Epidermal melanocyte (primary cell): ENCODE results near the gene CBY1.

Source experiments
- DNase-seq: peaks from one replicate; pipeline ENCODE4 v3.0.0; 2011; ENCODE audit warnings: low spot score; ENCODE audit not compliant: insufficient read length

CBY1 gene

DNA sequence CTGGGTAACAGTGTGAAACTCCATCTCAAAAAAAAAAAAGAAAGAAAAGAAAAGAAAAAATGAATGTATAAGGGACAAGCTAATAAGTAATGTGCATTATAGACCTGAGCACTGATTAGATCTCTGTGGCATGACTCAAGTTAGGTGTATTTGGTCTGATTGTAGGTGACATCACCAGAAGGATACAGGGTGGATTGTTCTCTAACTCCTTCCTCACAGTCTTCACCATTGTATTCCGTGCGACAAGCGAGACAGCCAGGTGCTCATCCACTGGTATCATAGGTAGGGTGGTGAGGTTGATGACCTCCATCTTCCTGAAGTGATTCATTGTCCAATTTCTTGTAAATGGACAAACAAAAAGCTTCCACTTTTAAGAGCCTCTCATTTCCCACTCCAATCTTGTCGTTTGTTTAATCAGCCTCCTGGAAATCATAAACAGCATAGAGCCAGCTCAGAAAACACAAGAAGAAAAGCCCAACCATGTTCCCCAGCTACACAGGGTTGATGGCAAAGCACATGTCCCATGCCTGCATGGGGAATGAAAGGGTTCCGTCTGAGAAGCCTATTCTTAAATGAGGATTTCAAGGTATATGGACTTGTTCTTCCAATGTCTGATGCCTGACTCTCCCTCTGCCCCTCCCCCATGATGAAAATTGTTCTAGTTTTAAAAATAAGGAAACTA is 6.5 kb upstream of the CBY1 start:
- no peak for DNase-seq

DNA sequence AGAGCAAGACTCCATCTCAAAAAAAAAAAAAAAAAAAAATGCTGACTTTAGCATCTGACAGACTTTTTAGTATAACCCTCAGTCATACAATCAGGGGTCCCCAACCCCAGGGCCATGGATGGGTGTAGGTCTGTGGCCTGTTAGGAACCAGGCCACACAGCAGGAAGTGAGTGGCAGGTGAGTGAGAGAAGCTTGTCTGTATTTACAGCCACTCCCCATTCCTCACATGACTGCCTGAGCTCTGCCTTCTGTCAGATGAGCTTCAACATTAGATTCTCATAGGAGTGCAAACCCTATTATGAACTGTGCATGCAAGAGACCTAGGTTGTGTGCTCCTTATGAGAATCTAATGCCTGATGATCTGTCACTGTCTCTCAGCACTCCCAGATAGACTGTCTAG is 3.6 kb upstream of the CBY1 start:
- no peak for DNase-seq

DNA sequence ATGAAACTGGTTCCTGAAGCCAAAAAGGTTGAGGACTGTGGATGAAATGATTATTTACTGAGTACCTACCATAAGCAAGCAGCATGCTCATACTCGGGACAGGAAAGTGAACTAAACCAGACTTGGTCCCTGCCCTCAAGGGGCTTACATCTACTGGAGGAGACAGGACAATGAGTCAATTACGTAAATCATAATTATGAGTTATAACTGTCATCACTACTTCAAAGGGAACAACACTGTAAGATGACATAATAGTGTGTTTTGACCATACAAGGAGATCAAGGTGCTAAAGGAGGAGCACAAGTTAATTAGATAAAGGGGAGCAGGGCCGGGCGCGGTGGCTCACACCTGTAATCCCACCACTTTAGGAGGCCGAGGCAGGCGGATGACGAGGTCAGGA is 2.7 kb upstream of the CBY1 start:
- DNase-seq, result no peak

DNA sequence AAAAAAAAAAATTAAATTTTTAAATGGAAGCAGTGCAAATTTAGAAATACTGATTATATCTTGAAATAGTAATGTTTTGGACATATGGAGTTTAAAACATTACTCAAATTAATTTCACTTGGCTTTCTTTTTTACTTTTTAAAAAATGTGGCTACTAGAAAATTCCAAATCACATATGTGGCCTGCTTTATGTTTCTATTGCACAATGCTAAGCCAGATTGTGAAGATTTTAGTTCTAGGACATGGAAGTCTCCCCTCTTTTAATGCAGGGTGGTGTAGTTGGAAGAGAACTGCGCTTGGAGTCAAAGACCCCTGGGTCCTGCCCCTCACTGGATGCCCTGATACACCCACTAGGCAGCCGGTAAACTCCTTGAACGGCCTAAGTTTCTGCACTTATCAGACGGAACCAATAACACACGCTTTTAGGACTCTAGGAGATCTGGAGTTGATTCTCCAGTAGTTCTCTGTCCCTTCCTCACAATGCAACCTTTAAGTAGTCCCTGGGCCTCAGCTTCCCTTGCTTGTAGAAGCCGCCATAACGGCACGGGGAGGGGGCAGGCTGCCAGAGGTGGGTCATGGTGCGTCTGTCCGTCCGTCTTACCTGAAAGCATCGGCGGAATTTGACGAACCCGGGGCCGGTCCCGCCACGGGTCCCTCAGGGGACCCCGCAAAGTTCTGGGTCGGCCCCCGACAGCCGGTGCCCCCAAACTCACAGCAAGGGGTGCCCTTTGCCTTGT is 751 bp upstream of the CBY1 start:
- DNase-seq, result no peak

DNA sequence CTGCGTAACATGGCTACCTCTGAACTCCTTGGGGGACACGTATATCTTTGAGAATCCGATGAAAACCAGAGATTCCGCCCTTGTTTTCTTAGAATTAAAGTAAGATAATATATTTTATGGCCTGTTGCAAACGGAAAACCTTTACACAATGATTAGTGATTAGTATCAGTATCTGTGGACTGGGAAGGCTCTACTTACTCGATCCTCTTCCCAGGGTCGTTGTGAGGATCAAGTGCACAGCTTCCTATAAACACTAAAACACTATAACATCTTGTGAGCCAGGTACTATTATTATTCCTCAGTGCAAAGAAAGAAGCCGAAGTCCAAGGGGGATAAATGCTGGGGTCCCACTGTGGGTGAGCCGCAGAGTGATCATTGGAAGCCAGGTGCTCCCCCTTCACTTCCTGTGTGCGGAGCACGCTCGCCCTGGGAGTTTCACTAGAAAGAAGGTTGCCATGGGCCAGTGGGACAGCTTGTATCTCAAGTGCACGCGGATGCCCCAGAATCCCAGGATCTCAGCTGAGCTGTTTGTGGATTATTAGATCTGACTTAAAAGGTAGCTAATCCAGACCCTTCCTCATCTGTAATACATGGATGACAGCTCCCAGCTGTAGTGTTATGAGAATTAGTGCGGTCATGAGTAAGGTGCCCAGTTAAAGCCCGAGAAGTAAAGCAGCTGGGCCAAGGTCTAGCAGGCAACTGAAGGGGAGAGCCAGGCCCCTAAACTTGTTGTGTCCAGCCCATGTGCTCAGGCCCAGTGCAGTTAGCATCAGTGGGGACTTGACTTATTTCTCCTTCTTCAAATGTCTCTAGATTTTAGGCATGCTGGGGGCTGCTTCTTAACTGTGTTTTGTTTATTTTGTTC is 839 bp downstream of the CBY1 start:
- DNase-seq, result no peak

DNA sequence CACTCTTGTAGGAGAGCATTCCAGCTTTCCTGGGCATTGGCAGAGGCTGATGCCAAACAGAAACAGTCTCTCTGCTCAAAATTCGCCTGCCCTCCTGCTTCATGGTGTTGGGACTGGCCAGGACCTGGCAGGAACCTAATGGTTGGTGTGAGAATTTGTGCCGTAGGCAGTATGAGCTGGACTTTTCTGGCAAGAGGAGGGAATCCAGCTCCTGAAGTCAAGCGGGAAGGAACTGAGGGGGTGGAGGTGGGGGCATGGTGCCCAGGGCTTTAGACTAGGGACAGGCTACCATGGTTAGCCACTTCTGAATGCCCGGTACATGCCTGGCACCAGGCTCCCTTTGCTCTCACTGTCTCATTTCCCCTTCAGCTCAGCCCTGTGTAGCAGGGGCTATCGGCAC is 18.4 kb downstream of the CBY1 start:
- no peak for DNase-seq

DNA sequence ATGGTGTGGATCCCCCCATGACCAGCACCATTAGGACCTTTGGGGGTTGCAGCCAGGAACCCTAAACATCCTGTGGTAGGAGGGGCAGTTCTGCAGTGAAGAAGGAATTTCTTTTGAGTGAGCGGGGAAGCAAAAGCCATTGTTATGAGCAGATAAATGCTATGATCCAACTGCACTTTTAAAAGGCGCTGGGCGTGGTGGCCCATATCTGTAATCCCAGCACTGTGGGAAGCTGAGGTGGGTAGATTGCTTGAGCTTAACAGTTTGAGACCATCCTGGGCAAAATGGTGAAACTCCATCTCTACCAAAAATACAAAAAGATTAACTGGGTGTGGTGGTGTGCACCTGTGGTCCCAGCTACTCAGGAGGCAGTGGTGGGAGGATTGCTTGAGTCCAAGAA is 19.4 kb downstream of the CBY1 start:
- no peak for DNase-seq

DNA sequence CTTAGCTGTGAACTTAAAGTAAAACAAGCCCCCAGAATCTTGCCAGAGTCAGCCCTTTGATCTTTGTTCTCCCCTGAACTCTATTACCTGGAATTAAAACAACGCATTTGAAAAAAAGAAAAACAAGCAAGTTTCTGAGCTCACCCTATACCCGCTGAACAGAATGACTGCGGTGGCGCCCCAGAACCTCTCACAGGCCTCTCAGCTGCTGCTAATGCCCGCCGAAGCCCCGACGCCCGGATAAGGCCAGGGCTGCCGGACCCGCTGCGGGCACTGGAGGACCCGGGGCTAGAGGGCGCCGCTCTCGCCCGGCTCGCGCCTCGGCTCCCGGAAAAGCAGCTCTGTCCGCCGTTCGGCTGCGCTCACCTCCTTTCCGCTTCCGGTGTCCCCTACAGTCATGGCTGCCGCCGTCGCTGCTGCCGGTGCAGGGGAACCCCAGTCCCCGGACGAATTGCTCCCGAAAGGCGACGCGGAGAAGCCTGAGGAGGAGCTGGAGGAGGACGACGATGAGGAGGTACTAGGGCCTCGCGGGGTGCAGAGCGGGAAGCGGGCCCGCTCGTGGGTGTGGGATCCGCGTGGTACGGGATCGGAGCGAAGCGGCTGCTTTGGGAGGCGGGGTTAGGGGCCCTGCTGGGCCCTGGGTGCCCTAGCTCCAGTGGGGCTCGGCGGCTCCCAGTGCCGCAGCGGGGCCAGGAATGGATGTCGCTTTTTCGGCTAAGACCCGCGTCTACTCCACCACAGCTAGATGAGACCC is 25.3 kb downstream of the CBY1 start, which contains the start of gene TOMM22:
Gene TOMM22 (plus strand): TSS at position 376 of the 754 bp plus-strand sequence. CDS start 22 bp downstream, at position 398.
- peak; percentile 95 for DNase-seq

DNA sequence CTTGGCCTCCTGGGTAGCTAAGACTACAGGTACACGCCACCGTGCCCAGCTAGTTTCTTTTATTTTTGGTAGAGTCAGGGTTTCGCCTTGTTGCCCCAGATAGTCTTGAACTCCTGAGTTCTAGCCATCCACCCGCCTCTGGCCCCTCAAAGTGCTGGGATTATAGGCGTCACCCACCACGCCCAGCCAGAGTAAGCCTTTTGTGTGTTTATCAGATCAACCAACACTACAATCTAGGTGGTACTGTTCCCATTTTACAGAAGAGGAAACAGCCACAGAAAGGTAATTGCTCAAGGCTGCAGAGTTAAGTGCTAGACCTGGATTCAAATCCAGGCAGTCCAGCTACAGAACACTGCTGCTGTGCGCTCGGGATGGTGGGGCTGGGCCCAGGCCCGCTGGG is 28.5 kb downstream of the CBY1 start:
- no peak for DNase-seq

DNA sequence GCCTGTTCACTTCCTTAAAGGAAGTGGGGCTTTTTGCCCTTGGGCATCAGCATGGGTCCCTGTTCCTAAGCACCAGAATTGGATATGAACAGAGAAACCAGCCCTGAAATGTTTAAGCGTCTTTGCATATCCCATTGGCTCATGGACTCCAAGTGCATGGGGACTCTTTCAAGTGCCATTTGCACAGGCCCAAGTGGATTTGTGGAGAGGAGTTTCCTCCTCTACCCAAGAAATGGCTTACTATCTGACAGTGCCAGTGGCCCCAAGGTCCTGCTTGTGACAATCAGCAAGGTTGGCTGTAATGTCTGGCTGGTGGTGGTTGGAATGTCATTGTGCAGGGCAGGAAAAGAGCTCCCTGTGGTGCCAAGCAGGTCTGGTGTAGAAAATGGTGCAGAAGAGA is 29.3 kb downstream of the CBY1 start:
- DNase-seq, result no peak

DNA sequence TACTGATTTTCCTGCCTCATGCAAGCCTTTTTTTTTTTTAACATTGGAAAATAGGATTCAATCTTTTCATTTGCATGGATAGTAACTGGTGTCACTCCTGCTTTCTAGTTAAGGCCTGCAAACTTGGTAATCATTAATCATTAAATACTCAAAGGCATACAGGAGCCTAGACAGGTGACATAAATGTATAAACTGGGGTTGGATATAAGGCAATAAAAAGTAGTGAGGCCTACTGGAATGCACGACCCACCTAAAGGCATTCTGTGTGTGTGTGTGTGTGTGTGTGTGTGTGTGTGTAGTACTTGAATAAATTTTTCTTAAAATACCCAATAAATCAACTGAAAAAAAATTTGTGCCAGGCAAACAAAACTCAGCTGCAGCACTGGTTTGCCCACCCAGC is 33.2 kb downstream of the CBY1 start:
- no peak for DNase-seq

DNA sequence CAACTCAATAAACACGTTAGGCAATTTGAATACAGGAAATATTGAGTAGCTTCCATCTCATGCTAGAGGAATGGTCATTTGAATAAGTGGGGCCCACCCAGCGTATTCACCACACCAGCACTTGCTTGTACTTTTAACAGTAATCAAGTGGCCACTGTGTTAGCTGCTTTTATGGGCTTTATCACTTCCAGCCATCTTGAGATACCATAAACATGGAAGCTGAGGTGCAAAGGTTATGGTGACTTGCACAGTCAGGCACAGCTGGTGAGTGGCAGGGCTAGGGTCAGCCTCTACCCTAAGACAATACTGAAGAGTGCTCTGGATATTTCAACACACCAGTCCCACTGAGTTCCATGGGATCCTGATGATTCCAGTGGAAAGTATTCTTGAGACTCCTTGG is 37.6 kb downstream of the CBY1 start:
- no peak for DNase-seq

DNA sequence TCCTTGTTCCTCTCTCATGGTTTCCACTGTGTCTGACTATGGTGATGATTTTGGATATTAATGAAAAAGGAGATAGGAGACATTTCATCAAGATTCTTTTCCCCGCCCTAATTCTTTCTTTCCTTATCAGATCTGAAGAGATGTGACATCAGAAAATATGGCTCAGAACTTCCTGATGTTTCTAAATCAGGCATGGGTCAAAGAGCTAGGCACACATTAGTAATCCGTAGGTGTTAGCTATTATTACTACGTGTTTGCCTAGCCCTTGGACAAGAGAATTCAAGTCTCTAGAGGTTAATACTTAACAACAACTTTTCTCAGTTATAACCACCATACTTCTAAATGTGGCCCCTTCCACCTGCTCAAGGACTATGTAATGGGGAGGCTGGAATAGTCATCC is 38.5 kb downstream of the CBY1 start:
- no peak for DNase-seq

DNA sequence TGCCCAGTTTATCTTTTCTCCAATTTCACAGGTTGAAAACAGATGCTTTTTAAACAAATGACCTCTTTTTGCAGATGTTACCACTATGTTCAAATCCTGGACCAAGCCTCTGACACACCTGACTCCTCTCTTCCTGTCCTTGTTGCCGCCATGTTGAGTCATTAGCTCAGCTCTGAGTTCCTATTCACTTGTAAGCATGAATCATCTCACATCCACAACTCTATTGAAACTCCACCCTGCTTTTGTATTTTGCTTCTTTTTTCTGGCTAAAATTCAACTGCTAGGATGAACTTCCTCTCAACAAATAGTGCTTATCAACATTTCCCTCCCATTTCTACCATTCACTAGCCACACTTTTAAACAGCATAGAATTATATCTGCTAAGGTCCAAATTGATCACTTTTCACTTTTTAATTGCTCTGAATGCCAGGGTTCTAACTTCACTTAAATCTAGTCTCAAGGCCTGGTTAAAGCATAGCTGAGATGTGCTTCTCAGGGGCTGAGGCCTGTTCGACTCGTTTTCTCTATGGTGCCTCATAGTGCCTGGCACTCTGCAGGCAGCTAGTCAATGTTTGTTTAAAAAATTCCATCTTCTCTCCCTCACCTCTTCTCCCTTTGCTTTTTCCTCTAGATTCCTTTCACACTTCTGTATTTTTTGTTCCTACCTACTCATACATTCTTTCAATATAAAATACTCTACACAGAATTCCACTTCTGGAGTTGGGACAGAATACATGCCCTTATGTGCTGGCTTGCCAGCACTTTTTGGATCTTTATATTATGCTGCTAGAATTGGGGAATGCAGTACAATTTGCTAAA is 40.4 kb downstream of the CBY1 start:
- DNase-seq, result no peak

DNA sequence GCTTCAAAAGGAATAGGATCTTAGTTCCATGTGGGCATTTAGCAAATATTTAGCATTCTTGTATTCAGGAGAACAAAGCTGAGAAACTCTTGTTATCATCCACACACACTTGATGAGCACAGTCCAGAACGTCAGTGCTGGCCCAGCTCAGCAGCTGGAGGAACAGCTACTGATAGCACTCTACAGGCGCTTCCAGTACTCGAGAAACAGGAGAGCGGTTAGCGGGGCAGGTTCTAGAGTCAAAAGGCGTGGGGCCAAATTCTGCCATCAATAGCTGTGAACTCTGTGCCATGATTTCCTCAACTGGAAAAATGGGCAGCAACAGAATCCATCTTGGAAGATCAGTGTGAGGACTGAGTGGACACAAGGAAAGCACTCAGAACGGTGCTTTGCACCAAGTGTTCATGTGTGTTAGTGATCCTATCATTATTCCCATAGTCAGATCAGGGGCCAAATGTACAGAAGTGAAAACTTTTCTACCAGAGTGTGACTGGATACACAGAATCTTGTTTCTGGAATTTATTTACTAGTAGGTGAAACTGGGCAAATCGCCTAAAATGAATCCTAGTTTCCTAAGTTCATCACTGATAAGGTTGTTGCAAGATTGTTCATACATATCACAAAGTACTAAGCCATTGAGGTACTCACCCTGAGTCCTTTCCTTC is 41.1 kb downstream of the CBY1 start:
- DNase-seq, result no peak

DNA sequence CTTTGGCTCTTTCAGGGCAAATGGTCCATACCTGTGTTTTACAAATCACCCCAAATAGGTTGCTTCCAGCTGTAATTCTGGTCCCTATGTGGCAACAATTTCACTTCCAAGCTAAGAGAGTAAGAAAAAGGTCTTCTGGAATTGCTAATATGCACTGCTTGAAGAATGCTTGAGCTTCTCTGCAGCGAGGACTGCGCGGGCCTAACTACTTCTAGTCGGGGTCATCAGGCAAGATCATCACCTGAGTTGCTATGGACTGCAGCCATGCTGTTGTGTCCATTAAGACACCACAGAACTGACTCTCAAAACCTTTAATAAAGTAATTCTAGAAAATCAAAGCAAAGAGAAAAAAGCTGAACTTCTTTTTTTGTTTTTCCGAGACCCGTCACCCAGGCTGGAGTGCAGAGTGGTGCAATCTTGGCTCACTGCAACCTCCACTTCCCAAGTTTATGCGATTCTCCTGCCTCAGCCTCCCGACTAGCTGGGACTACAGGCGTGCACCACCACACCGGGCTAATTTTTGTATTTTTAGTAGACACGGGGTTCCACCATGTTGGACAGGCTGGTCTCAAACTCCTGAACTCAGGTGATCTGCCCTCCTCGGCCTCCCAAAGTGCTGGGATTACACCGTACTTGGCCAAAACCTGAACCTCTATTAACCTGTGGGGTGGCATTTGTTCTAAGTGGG is 42.1 kb downstream of the CBY1 start:
- no peak for DNase-seq

DNA sequence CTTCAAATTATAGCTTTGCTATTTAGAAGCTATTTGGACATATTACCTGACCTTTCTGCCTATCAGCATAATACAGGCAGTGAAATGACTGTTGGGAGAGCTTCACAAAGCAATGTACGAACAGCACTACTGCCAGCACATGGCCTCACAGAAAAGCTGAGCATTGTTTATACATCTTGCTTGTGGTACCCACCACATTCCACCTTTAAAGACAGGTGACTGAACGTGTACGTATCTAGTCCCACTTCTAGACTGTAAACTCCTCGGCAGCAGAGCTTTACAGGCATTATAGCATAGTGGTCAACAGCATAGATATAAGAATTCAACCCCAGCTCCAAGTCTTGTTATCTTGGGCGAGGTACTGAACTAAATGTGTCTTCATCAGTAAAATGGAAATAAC is 42.7 kb downstream of the CBY1 start:
- DNase-seq, result no peak

DNA sequence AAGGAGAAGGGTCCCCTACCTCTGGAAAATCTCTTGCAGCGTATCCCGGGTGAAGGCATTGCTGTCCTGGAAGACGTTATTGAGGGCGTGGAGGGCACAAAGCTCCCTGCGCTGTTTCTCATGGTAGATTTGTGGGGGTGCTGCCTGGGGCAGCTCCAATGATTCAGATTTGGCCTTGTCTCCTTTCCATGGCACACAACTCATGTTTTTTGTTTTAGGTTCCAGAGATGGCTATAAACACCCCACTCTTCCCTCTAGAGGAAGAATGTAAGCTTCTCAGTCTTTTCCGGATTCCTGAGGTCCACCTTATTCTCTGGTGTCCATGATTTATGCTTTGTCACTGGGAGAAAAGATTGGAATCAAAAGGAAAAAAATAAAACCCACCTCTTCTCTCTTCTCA is 43.3 kb downstream of the CBY1 start:
- DNase-seq, result no peak

DNA sequence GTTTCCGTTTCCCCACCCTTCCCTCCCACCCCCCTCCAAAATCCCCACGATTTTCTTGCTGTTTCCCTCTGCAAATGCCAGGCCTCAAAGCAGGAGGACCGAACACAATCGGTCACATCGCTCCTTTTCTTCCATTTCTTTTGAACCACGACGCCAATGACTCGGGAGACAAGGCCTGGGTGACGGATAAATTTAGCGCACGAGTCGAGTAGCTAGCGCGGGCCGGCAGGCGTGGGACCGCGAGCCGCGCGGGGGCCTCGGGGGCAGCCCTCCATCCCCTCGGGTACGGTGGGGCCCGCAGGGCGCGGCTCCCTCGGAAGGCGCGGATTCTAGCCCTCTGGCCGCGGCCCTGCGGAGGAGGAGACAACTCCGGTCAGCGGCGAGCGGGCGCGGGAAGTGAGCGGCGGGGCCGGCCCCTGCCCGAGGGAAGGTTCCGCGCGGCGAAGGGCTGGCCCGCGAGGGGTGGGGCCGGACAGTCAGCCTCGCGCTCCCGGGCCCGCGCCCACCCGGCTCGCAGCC is 43.9 kb downstream of the CBY1 start:
- no peak for DNase-seq
